WERI-Rb-1 (cell line): Measurements from ENCODE around the gene KATNA1.

ENCODE experiments used
- DNase-seq: peaks from one replicate; pipeline ENCODE4 v3.0.0-alpha.2; 2020
- H3K27ac ChIP-seq: fragments of 250-450 bp; sonication (Bioruptor Pico); 2 replicates; pipeline ENCODE4 v1.5.1; 2020; ENCODE audit warnings: mild to moderate bottlenecking, moderate library complexity
- H3K27me3 ChIP-seq: fragments of 250-450 bp; sonication (Bioruptor Pico); 2 replicates; pipeline ENCODE4 v1.5.1; 2021; ENCODE audit warnings: mild to moderate bottlenecking, low read depth, moderate library complexity; ENCODE audit not compliant: insufficient read depth, severe bottlenecking
- H3K36me3 ChIP-seq: fragments of 250-450 bp; sonication (Bioruptor Pico); 2 replicates; pipeline ENCODE4 v1.5.1; 2020; ENCODE audit warnings: mild to moderate bottlenecking, moderate library complexity
- H3K4me3 ChIP-seq: 2 replicates; pipeline ENCODE4 v1.5.1; 2011; ENCODE audit warnings: low read depth, mild to moderate bottlenecking, control low read depth, low read length
- H3K9me3 ChIP-seq: fragments of 250-450 bp; sonication (Bioruptor Pico); 2 replicates; pipeline ENCODE4 v1.5.1; 2021; ENCODE audit warnings: mild to moderate bottlenecking, moderate library complexity; ENCODE audit not compliant: severe bottlenecking
- CTCF ChIP-seq: IDR thresholded peaks from 2 replicates; pipeline ENCODE4 v1.5.1; 2011; ENCODE audit warnings: low read depth, mild to moderate bottlenecking, control low read depth, inconsistent platforms, low read length

KATNA1 gene

DNA sequence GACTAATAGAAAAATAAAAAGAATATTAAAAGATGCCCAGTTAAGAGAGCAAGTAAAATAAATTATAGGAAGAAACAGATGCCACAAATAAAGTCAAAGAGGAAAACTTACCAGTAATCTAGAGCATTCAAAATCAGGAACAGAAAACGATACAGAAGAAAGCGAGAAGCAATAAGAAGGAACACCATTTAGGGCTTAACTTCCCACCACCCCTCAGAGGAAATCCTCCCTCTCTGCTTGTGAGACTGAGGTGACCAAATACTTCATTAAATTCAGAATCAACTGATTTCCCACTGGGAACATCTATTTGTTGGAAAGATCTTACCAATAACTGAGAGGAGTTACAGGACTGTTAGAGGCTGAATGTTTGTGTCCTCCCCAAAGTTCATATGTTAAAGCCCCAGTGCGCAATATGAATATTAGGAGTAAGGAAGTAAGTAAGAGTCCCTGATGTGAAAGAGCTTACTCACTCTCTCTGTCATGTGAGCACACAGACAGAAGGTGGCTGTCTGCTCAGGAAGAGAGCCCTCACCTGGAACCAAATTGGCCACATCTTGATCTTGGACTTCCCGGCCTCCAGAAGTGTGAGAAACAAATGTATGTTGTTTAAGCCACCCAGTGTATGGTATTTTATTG, 19.5 kb downstream of the KATNA1 start:
- no peak for TF ChIP-seq CTCF
- Histone ChIP-seq H3K27ac (no peak overlapping the region), H3K9me3 (no peaks in the 10 kb centered on the region), H3K36me3 (peaks cover 13% of the 10 kb centered on the region), H3K27me3 (no peaks in the 10 kb centered on the region), H3K4me3 (no peak overlapping the region)
- DNase-seq, result no peak

DNA sequence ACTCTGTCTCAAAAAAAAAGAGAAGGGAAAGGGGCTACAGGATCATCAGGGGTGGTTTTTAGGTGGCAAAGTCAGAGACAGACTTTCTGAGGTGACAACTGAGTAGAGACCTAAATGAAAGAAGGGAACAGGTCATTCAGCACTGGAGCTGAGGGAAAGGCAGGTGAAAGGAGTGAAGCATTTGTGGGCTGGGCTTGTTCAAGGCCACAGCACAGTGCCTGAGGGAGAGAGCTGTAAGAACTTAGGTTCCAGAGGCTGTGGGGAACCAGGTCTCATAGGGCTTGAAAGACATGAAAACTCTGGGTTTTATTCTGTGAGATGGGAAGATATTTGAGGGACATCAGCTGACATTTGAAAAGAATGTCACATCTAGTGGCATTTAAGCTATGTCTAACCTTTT, 20.8 kb downstream of the KATNA1 start:
- Histone ChIP-seq H3K27ac (no peak overlapping the region), H3K9me3 (no peaks in the 10 kb centered on the region), H3K36me3 (peaks cover 21% of the 10 kb centered on the region), H3K4me3 (no peak overlapping the region), H3K27me3 (no peaks in the 10 kb centered on the region)
- TF ChIP-seq CTCF, result no peak
- no peak for DNase-seq

DNA sequence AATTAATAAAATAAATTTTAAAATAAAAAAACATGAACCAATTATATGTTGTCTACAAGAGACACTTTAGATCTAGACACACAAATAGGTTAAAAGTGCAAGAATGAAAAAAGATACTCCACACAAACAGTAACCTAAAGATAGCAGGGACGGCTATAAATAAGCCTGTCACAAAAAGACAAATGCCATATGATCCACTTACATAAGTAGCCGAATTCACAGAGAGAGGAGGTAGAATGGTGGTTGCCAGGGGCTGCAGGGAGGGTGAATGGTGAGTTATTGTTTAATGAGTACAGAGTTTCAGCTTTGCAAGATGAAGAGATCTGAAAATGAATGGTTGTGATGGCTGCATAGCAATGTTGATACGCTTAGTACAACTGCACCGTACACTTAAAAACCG, 32.7 kb downstream of the KATNA1 start:
- no peak for DNase-seq
- TF ChIP-seq CTCF, result no peak
- peaks cover 8% of the 10 kb centered on the region; the same call in 1 of the 2 replicates for H3K36me3 ChIP-seq

DNA sequence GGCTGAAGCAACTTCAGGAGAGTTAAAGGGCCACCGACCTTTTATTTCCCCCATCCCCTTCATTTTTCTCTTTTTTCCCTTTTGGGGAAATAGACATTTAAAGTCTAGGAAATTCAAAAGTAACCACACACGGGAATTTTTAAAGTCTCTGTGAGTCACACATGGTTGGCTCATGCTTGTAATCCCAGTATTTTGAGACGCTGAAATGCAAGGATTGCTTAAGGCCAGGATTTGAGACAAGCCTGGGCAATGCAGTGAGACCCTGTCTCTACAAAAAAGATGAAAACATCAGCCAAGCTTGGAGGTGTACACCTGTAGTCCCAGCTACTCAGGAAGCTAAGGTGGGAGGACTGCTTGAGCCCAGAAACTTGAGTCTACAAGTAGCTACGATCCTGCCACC, 34.2 kb downstream of the KATNA1 start:
- TF ChIP-seq CTCF, result no peak
- Histone ChIP-seq H3K36me3 (peaks cover 4% of the 10 kb centered on the region; the same call in 1 of the 2 replicates), H3K27ac (no peak overlapping the region), H3K4me3 (no peak overlapping the region), H3K9me3 (no peaks in the 10 kb centered on the region), H3K27me3 (no peaks in the 10 kb centered on the region)
- no peak for DNase-seq

More for the DNA sequence above, 32.7 kb downstream of the KATNA1 start:
- Histone ChIP-seq H3K27me3 (no peaks in the 10 kb centered on the region), H3K27ac (no peak overlapping the region), H3K4me3 (no peak overlapping the region), H3K9me3 (no peaks in the 10 kb centered on the region)

- no peak for DNase-seq
- H3K27me3 ChIP-seq, result no peaks in the 10 kb centered on the region
- H3K9me3 ChIP-seq, result no peaks in the 10 kb centered on the region
- no peaks in the 10 kb centered on the region; the same call in 1 of the 2 replicates for H3K36me3 ChIP-seq
- H3K27ac ChIP-seq, result no peak overlapping the region
- H3K4me3 ChIP-seq, result no peak overlapping the region
- no peak for TF ChIP-seq CTCF
Measured at GRCh38 chr6:149608381-149608982, 40.0 kb downstream of the KATNA1 start.
